Hematopoietic multipotent progenitor cell treated with erythropoietin and hydrocortisone succinate and interleukin-3 and kit ligand, for 17 days (in vitro differentiated cells): ENCODE measurements around the gene KCNK16.
"Not testable (repeated sequence)": the region's sequence is repeated elsewhere in the genome, so short reads cannot be mapped to it uniquely, and the experiment has no call there.

Experiments used
- DNase-seq: peaks from one replicate; pipeline ENCODE4 v3.0.0-alpha.2; 2015; ENCODE audit warnings: low spot score

The KCNK16 gene

GRCh38 chr6:39309942-39310531, 12.5 kb downstream of the KCNK16 start:
- peak; percentile 68 for DNase-seq

GRCh38 chr6:39307462-39307861, 15.0 kb downstream of the KCNK16 start:
- DNase-seq = no peak

- DNase-seq = no peak
These were observed 17.6 kb downstream of the KCNK16 start for GRCh38 chr6:39304951-39305350.

GRCh38 chr6:39303425-39304153, 18.9 kb downstream of the KCNK16 start:
- no peak for DNase-seq

DNA sequence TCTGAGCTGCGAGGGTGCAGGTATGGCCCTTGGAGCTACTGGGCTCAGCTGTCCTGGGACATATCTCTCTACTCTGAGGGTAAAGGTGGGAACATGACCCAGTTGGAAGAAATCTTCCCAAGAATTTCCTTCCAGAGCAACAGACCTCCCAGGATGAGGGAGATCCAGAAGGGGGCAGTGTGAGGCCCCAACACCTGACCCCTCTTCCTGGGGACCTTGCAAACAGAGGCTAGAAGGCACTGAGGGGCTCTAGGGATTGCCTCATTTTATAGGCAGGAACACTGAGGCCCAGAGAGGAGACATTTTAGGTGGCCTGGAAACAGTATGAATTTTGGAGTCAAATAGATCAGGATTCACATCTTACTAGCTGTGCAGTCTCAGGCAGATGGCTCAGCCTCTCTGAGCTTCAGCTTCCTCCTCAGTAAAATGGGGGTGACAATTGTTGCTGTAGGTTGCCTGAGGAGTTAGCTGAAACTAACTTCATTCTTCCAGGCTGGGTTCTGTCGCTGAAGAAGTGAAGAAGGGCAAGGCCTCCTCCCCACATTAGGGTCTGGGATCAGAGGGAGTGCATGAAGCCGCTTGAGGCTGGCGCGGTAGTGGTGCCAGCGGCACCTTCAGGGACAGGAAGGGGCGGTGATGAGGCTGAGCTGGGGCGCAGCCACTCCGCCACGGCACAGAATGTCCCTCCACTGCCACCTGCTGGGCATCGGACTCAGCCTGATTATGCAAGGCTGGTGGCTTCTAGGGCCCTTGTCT, 19.7 kb downstream of the KCNK16 start:
- DNase-seq = peak; percentile 73

- DNase-seq = no peak
These were observed 20.5 kb downstream of the KCNK16 start for GRCh38 chr6:39302011-39302410.

DNA sequence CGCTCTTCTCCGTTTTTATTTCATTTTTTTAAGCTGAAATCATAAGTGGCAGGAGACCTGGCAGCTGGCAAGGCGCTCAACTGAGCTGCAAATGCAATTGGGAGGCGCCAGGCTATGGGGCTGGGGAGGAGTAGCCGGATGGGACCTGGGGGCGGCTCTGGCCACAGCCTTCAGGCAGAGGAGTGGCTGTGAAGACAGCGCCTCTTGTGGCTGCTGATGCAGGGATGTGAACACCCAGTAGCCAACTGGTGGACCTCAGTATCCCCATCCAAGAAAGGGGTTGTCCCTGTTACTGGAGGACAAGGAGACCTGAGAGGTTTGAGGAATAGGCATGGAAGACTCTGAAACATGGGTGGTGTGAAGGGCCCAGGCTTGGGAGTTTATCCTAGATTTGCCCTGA, 20.9 kb downstream of the KCNK16 start:
- DNase-seq = no peak

GRCh38 chr6:39300739-39301138, 21.8 kb downstream of the KCNK16 start:
- DNase-seq = no peak

DNA sequence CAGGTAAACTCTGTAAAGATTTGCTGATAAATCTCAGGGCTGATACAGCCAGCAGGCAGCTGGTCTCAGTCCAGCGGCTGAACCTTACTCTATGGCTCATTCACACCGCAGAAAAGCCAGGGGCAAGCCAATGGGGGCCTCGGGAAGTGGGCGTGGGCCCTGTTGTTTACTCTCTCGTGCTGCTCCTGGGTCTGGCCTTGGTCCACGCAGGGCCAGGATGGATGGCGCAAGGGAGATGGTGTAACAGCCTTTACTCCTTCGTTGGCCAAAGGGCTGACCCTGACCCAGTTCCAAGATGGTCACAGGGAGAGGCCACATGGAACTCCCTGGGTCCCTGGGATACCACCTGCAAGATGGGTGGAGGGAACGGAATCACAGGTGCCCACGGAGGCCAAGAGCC, 24.4 kb downstream of the KCNK16 start:
- no peak for DNase-seq

- no peak for DNase-seq
These were observed 25.5 kb downstream of the KCNK16 start for GRCh38 chr6:39296745-39297640.

DNA sequence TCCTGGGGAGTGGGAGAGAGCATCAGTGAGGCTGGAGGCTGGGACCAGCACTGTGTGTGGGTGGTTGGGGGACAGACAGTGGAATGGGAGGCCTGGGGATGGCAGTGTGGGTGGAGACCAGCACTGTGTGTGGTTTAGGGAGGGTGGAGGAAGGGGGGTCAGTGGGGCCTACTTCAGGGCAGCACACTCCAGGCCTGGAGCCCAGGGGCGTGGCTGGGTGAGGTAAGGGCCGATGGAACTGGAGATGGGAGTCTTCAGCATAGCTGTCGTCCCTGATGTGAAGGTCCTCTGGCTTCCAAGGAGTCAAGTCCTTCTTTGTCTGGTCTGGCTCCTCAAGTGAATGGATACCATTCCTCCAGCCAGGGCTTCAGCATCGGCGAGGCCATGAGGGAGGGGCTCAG, 26.9 kb downstream of the KCNK16 start:
- DNase-seq = no peak

GRCh38 chr6:39294899-39295298, 27.6 kb downstream of the KCNK16 start:
- no peak for DNase-seq

GRCh38 chr6:39294133-39294532, 28.4 kb downstream of the KCNK16 start:
- DNase-seq = no peak

- no peak for DNase-seq
These were observed 29.9 kb downstream of the KCNK16 start for GRCh38 chr6:39292637-39293036.

DNA sequence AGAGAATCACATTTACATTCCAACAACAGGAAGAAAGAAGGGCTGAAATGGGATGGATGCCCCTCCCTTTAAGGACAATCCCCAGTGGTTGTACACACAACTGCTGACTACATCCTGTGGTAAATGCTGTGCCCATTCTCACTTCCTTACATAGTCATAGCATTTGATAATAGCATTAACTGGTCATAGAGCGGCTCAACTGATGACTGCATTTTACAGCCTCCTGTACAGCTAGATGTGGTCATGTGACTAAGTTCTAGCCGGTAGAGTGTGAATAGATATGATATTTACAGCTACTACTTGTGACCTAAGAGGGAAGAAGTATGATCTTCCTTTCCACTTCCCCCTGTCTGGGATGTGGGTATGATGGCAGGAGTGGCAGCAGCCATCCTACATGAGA, 33.0 kb downstream of the KCNK16 start:
- DNase-seq = no peak

DNA sequence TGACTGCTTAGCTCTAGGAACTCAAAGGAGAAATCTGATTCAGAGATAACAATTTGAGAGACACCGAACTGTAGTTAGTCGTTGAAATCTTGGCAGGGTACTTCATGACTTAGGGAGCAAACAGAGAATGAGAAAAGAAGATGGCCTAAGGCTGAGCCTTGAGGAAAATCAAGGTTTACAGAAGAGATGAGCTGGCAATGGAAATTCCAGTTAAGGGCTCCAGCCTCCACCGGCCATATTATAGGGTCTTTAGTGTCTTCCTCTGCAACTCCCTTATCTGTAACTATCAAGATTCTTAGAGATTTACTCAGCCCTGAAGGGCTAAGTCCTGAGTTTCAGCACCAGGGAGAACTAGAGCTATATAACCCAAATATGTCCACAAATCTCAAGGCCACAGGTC, 34.9 kb downstream of the KCNK16 start:
- DNase-seq = no peak

GRCh38 chr6:39286596-39286995, 35.9 kb downstream of the KCNK16 start:
- not testable (repeated sequence) for DNase-seq

GRCh38 chr6:39282774-39283173, 39.7 kb downstream of the KCNK16 start:
- DNase-seq = no peak

DNA sequence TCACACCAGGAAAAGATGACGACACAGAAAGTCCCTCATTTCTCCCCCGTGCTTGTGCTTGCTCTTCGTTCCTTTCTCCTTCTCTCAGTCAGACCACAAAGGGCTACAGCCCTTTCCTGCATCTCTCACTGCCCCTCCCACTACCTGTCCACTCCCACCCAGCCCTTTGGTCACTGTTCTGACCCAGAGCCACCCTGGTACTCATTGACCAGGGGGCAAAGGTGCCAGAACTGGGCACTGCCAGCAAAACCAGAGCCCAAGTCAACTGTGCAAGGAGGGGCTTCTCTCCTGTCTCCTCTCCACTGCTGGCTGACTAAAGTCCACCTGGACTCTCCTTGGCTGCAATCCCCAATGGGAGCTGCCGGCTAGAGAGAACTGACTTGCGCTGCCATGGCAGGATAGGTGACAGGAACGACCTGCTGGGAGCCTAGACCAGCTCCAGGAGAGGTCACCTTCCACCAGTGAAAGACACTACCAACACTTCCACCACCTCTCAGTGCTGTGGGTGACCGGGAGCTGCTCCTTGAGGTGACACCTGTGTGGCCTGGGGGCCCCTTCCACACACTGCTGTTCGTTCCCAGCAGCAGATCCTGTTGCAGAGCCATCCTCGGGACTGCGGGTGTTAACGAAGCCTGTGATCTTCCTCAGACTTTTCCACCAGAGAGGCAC, 41.1 kb downstream of the KCNK16 start:
- DNase-seq = no peak

GRCh38 chr6:39280247-39280731, 42.2 kb downstream of the KCNK16 start:
- no peak for DNase-seq

DNA sequence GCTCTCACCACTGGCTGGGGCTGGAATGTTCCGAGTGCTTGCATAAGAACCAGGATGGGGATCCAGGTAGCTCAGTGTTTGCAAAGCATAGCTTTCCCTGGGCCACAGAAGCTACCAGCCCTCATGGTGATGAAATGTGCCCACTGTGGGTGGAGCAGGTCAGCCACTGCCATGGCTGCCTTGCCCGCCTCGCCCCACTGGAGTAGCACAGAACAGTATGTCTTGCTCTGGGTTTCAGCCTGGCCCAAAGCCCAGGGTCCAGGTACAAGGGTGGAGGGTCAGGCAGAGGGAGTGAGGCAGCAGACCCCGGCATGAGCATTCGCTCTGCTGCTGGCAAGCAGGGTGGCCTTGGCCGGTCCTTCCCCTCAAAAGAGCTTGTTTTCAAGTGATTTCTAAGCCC, 43.0 kb downstream of the KCNK16 start:
- DNase-seq = no peak
